ENCODE results near the gene SDHB.

DNA sequence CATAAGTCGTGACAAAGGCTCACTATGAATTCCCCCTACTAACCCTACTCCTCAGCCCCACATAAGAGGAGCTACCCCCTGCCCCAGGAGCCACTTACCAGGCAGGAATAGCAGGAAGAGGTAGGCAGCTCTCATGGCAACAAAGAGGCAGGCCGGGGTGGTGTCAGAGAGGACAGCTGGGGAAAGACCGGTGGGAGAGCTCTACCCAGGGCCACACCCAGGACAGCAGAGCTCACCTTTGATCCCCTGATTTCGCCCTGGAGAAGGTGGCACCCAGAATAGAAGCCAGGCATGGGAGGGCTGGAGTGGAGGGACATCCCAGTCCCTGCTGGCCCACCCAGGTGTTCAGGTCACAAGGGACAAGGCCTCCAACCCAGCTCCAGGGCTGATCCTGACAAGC, 75.7 kb downstream of the SDHB start:
- TF ChIP-seq SIN3A (IDR thresholded peaks at IDR 0.05; ENCODE audit: borderline replicate concordance, low read depth, low read length) (no peak), NRF1 (IDR thresholded peaks at IDR 0.05; ENCODE audit: low read depth, low read length) (no peak), GABPA (IDR thresholded peaks at IDR 0.05; ENCODE audit: low read depth) (no peak), TAF1 (IDR thresholded peaks at IDR 0.05; ENCODE audit: borderline replicate concordance, low read depth, low read length) (no peak), EP300 (IDR thresholded peaks at IDR 0.05; ENCODE audit: borderline replicate concordance in 1 of 2, low read depth in 1 of 2, low read length in 1 of 2) (no peak)
- TF ChIP-seq, protein P1, sequence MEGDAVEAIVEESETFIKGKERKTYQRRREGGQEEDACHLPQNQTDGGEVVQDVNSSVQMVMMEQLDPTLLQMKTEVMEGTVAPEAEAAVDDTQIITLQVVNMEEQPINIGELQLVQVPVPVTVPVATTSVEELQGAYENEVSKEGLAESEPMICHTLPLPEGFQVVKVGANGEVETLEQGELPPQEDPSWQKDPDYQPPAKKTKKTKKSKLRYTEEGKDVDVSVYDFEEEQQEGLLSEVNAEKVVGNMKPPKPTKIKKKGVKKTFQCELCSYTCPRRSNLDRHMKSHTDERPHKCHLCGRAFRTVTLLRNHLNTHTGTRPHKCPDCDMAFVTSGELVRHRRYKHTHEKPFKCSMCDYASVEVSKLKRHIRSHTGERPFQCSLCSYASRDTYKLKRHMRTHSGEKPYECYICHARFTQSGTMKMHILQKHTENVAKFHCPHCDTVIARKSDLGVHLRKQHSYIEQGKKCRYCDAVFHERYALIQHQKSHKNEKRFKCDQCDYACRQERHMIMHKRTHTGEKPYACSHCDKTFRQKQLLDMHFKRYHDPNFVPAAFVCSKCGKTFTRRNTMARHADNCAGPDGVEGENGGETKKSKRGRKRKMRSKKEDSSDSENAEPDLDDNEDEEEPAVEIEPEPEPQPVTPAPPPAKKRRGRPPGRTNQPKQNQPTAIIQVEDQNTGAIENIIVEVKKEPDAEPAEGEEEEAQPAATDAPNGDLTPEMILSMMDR (IDR thresholded peaks at IDR 0.05) = no peak
